ENCODE measurements around the gene FAM13C. TPM values are rescaled to one million over a fixed set of nuclear protein-coding genes. Genes with fewer than 3 reads are reported as not detected.

The FAM13C gene
- total and polyA plus RNA-seq, 2 of the 4 experiments (the other 2 are of a cell fraction), result 1.6 to 2.9 TPM

GRCh38 chr10:59397961-59398360, 35.6 kb upstream of the FAM13C start:
- no TSS peak for BruUV-seq (replicated peaks)
- Histone ChIP-seq H3K9me1 (ENCODE audit: insufficient read depth, low read length) (no peaks in the 10 kb centered on the region), H4K20me1 (ENCODE audit: insufficient read depth, low read length) (no peaks in the 10 kb centered on the region), H3K27me3 (ENCODE audit: control insufficient read depth, insufficient read depth, low read length) (no peaks in the 10 kb centered on the region), H4K91ac (ENCODE audit: insufficient read depth, low read depth, low read length) (no peak overlapping the region), H3K9me3 (ENCODE audit: control insufficient read depth, insufficient read depth, low read length) (peaks cover 3% of the 10 kb centered on the region; the same call in 1 of the 2 replicates), H2BK15ac (ENCODE audit: low read depth, low read length) (no peak overlapping the region), H2AFZ (replicated peaks; ENCODE audit: low read length, poor library complexity) (no peak overlapping the region), H3K4me1 (ENCODE audit: control insufficient read depth, insufficient read depth, low read length) (no peaks in the 10 kb centered on the region), H3K79me1 (ENCODE audit: low read depth in 1 of 2, low read length in 2 of 2) (no peaks in the 10 kb centered on the region), H2BK20ac (ENCODE audit: low read depth, low read length) (no peak overlapping the region), H3K36me3 (ENCODE audit: control insufficient read depth, insufficient read depth, low read length) (no peaks in the 10 kb centered on the region), H3K23ac (ENCODE audit: low read depth, low read length) (no peak overlapping the region), H4K8ac (ENCODE audit: low read depth in 2 of 2, low read length in 2 of 2) (0 out of 4 replicates have a peak overlapping the region, but pooled peaks of 1 of the 2 experiments have one; percentile 43), H4K5ac (ENCODE audit: low read depth, low read length) (no peak overlapping the region), H2AK9ac (replicated peaks; ENCODE audit: low read depth, low read length, poor library complexity) (no peak overlapping the region), H2BK5ac (ENCODE audit: low read depth, low read length, poor library complexity, severe bottlenecking) (peak overlapping the region; percentile 83), H3K4ac (ENCODE audit: low read depth, low read length) (no peak overlapping the region), H3K9ac (ENCODE audit: low read depth, low read length) (no peak overlapping the region), H3K27ac (ENCODE audit: insufficient read depth, low read length) (no peak overlapping the region), H2AK5ac (ENCODE audit: low read depth, low read length) (no peak overlapping the region), H3K18ac (ENCODE audit: low read depth, low read length) (peak overlapping the region; percentile 57; the same call in 1 of the 2 replicates), H3K4me3 (ENCODE audit: insufficient read depth, low read depth, low read length) (no peak overlapping the region), H3K4me2 (ENCODE audit: low read depth, low read length) (no peak overlapping the region), H2BK120ac (ENCODE audit: low read depth, low read length) (no peak overlapping the region), H3K56ac (ENCODE audit: extremely low read depth, insufficient read depth, low read length) (no peak overlapping the region), H3K14ac (replicated peaks; ENCODE audit: low read depth, low read length) (no peak overlapping the region)
- peak; percentile 46; the same call in 1 of the 2 replicates for ATAC-seq (ENCODE audit: low read depth)
- WGBS, 2 experiments (ENCODE audit: extremely low coverage in 2 of 2, insufficient read length in 1 of 2), result no CpG with 5 or more reads among the region's 3 CpGs
- dilution Hi-C loops (cut with HindIII; ENCODE audit: low sequenced_read_pairs, unreplicated experiment), result no loop called here
- in situ Hi-C loops (cut with MboI; ENCODE audit: low sequenced_read_pairs), result no loop called here
- CTCF ChIA-PET, result no interaction called here
- DNase-seq, result peak; percentile 72
- intact Hi-C loops (cut with micrococcal nuclease), result no loop called here
- TF ChIP-seq RFX5 (IDR thresholded peaks at IDR 0.05; ENCODE audit: low read depth, low read length) (no peak), CEBPB (IDR thresholded peaks at IDR 0.05; ENCODE audit: low read depth, low read length) (no peak)
- POLR2A ChIA-PET (ENCODE audit: unreplicated experiment), result no interaction called here
